Measurements from ENCODE around the gene PPP1R15B.

PPP1R15B gene

GRCh38 chr1:204400882-204401510 lies 10.6 kb downstream of the PPP1R15B start:
- no peak for DNase-seq

DNA sequence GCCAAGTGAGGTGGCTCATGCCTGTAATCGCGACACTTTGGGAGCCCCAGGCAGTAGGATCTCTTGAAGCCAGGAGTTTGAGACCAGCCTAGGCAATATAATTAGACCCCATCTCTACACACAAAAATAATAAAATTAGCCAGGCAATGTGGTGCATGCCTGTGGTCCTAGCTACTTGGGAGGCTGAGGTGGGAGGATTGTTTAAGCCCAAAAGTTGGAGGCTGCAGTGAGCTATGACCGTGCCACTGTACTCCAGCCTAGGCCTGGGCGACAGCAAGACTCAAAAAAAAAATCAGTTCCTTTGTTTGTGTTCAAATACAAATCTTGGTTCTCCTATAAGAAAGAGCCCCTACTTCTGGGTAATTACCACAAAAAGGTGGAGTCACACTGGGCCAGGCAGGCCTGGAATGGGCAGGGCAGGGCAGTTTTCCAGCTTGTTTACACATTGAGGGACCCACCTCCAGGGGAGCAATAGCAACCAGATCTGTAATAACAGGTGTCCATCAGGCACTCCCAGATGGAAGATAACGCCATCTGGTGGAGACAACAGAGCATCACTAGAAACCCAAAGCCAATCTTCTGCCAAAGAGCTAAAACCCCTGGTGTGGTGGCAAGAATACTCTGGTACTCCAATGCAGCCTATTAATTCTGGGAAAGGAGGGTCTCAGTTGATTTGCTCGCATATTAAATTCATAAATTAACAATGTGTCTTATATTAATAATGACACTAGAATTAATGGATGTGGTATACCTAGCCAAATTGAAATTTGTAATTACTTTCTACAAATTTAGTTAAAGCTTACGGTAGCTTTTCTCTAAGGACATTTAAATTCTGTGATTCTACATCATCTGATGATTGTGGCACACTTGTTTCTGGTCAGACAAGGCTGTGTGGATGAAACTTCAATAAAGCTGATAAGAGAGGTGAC lies 13.2 kb downstream of the PPP1R15B start:
- DNase-seq, result peak; percentile 70

DNA sequence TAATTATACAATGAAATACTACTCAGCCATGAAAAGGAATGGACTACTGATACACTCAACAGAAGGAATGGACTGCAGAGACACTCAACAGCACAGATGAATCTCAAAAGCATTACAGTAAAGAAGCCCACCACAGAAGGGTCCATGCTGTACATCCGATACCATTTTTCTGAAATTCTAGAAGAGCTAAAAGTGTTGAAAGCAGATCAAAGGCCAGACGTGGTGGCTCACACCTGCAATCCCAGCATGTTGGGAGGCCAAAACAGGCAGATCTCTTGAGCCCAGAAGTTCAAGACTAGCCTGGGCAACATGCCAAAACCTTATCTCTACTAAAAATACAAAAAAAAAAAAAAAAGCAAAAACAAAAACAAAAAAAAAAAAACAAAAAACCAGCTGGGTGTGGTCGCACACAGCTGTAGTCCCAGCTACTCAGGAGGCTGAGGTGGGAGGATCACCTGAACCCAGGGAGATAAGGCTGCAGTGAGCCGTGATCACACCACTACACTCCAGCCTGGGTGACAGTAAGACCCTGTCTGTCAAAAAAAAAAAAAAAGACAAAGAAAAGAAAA lies 15.5 kb downstream of the PPP1R15B start:
- DNase-seq, result no peak

GRCh38 chr1:204391629-204392028 lies 20.0 kb downstream of the PPP1R15B start:
- DNase-seq, result no peak

GRCh38 chr1:204390751-204391466 lies 20.7 kb downstream of the PPP1R15B start:
- DNase-seq, result no peak

DNA sequence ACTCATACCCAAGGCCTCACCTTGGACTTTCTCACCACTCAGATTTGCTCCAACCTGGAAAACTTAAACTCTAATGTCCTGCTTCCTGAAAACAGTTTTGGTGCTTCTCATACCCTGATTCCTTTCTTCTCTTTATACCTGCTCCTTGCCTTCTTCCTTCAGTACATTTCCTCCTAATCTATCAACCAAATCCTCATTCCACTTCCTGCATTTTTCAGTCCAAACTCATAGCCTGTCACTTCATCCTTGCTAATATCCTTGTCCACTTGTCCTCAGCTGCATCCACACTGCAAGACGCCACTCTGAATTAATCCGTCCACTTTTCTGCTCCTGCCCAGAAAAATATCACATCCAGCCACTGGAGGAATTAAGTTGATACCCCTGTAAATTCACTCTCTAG lies 25.9 kb downstream of the PPP1R15B start:
- no peak for DNase-seq

DNA sequence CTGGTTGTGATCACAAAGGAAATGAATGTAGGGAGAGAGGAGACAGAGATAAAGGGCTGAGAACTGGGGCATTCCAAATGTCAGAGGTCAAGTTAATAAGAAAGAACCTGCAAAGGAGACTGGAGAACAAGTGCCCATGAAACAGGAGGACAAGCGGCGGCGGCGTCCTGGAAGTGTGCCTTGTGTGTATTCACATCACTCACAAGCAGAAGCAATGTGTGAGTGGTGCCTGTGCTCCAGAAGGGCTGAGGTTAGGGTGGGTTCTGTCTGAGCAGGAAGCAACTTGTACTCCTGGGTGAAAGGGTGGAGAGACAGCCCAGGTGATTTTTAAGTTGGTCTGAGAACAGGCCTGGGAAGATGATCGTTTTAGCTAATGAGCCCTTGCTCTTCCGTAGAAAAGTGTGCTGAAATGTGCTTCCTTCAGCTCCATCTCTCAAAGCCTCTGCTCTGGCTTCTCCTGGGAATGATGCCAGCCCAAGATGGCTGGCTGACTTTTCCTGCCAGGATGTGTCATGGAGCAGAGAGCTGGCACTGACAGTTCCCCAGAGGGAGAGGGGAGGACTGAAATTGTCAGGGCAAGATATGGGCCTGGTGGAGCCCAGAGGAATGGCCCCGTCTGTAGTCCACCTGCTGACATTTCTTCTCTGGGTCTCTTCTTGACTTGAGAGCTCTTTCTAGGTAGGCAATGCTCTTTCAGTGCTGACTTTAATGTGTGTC lies 26.8 kb downstream of the PPP1R15B start:
- DNase-seq, result peak; percentile 42

- no peak for DNase-seq
Measured at GRCh38 chr1:204383163-204383904, 28.3 kb downstream of the PPP1R15B start.

DNA sequence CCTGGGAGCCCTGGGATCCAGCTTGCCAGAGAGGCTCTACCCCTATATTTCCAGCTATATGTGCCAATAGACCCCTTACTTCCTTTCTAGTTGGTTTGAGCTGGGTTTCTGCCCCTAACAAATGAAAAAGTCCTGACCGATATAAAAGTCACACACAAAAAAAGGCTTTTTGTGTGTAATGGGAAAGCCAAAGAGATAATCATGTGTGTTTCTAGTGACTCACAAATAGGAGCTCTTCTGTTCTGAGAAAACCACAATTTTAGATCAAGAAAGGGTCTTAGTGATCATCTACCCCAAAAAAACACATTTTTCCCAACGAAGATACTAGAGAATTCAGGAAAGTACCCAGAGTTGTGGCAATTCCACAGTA lies 28.9 kb downstream of the PPP1R15B start:
- DNase-seq, result no peak

DNA sequence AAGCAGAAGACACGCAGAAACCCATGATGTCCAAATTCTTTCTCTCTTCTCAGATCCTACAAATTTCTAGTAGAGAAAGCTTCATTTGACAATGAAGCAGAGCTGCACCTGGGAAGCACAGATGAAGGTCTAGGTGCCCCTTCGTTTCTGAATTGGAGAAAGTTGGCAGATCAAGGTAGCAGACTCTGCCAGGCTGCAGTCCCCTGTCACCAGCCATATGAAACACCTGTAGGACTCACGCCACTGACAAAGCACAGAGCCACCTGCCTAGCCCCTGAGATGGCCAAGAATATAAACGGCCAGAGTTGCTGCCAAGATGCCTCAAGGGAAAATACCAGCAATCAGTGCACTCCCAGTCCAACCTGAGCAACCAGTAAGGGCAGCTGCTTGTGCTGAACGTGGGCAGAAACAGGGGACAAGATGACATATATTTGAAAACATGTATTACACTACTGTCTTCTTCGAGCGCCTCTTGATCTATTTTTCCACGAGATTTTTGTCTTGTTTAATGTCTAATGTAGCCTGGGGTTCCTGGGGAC lies 31.3 kb downstream of the PPP1R15B start:
- no peak for DNase-seq

- no peak for DNase-seq
Measured at GRCh38 chr1:204377800-204378668, 33.6 kb downstream of the PPP1R15B start.

- DNase-seq, result no peak
Measured at GRCh38 chr1:204376919-204377799, 34.5 kb downstream of the PPP1R15B start.

GRCh38 chr1:204376465-204376864 lies 35.2 kb downstream of the PPP1R15B start:
- no peak for DNase-seq

DNA sequence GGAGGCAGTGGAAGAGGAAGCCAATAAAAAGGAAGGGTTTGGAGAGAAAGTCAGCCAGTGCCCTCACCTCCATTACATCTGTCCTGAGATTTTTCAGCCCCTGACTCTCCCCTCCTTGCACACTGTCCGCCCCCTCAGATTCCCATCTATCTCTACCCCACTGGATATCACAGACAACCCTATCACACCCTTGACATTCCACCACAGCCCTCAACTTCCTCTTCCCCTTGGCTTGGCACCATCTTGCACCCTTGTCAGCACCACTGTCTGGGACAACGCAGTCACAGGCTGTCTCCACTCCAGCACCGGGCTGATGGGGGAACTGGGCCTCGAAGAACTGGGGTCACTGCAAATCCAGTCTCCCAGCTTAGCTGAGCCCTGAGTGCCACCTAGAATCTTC lies 37.7 kb downstream of the PPP1R15B start:
- DNase-seq, result no peak

GRCh38 chr1:204370176-204370575 lies 41.4 kb downstream of the PPP1R15B start:
- DNase-seq, result no peak

GRCh38 chr1:204368996-204369726 lies 42.5 kb downstream of the PPP1R15B start:
- no peak for DNase-seq

DNA sequence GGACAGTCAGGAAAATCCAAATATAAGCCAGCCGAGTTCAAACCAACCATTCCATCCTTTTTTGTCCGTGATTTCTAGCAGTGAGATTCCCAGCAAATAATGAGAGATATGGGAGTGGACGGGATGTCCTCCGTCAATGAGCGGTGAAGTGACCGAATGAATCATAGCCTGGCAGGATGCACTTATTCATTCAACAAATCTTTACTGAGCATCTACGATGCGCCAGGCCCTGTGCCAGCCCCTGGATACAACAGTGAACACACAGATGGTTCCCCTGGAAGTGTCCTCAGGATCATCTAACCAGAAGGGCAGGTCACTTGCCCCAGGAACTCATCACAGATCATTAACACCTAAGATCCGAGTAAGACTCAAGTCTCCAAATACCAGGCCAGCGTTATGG lies 43.7 kb downstream of the PPP1R15B start:
- DNase-seq, result no peak

DNA sequence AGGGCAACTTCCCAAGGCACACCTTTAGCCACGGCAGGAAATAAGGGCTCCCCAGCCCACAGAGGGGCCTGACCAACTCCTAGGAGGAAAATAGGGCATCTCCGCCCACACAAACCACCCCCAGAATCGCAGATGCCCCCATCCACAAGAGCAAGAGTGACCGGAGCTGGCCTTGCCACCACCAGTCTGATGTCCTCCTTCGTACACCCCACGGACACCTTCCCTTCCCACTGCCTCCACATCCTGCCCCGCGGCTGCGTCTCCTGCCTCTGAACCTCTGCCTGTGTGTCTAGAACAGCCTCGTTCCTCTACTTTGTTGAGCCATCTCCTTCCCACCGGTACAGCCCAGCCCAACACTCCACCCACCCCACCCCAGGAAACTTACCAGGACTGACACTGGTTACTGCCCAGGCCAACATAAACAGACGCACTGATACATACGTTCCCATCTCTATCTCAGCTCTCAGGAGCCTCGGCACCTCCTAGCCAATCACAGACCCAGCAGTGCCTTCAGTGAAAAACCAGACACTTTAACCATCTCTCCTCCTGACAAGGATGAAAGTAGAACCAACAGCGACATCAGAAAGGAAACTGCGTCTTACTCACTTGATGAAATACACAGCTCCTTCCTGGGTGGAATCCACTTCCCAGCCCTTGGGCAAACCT lies 44.3 kb downstream of the PPP1R15B start:
- no peak for DNase-seq
